Activated CD4-positive, alpha-beta memory T cell treated with anti-CD3 and anti-CD28 coated beads for 36 hours (primary cell): ENCODE results near the gene TMEM115. TPM values are rescaled to one million over a fixed set of nuclear protein-coding genes. Genes with fewer than 3 reads are reported as not detected.

Experiments used
- CTCF ChIA-PET: fragments of 350-600 bp; sonication (Branson Sonifier 250); formaldehyde crosslinking; loops from one replicate; lab custom pipeline; 2021; ENCODE audit warnings: antibody characterized with exemption, inconsistent platforms; lab: Charles Lee
- POLR2A ChIA-PET: fragments of 350-600 bp; sonication (Branson Sonifier 250); formaldehyde crosslinking; loops from one replicate; lab custom pipeline; 2021; ENCODE audit warnings: antibody characterized with exemption; lab: Charles Lee
- DNase-seq: peaks from one replicate; pipeline ENCODE4 v3.0.0-alpha.2; 2020
- H3K27ac Mint-ChIP-seq: one replicate; pipeline ENCODE4 v1.8.0; 2021; ENCODE audit warnings: mixed read lengths
- H3K27me3 Mint-ChIP-seq: one replicate; pipeline ENCODE4 v1.8.0; 2021; ENCODE audit warnings: mixed read lengths
- H3K36me3 Mint-ChIP-seq: one replicate; pipeline ENCODE4 v1.8.0; 2021; ENCODE audit warnings: mixed read lengths
- H3K4me1 Mint-ChIP-seq: one replicate; pipeline ENCODE4 v1.8.0; 2021; ENCODE audit warnings: low read depth, mixed read lengths
- H3K4me3 Mint-ChIP-seq: one replicate; pipeline ENCODE4 v1.8.0; 2021; ENCODE audit warnings: mild to moderate bottlenecking, mixed read lengths
- H3K9me3 Mint-ChIP-seq: one replicate; pipeline ENCODE4 v1.8.0; 2021; ENCODE audit warnings: mixed read lengths
- intact Hi-C: fragments of 100-400 bp; cut with micrococcal nuclease; formaldehyde crosslinking; loops from one replicate; pipeline ENCODE4 v1.15.1; 2023
- total RNA-seq, 2 experiments: library from RNA; stranded (reverse); gene quantifications; one replicate each; pipeline ENCODE4 v1.2.3, GENCODE V29; 2021

Gene TMEM115
- total RNA-seq, 2 experiments from 2014 or later = 16.0 TPM

DNA sequence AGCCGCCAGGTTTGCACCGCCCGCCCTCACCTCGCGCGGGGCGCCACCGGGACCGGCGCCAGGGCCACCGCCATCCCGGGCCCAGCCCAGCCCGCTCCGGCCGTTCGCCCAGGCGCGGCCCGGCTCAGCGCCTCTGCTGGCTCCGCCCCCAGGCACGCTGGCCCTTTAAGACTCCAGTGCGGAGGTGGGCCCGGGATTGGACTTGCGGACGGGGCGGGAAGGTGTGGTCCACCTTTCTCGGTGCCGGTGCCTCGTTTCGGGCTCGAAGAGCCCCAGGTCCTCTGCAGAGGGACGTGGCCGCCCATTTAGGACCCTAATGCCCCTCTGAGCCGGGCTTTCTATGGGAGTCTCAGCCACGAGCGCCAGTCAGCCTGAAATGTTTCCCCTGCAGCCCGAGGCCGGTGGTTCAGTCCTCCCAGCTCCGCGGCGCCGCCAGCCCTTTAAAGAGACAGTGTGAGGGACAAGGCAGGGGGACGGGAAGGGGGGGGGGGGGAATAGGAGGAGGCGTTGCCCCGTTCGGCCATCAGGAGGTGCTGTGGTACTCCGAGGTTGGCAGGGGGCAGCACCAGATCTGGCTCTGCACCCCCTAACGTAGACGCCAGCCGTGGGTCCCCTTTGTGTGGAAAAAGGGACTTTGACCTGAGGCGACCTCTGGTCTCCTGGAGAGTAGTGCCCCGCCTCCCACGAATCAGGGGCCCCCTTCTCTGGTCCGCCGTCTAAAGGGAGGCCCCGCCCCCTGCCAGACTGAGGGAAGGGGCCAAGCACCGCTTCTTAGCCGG is 37.8 kb downstream of the TMEM115 start:
- peak overlapping the region; percentile 77 for H3K4me3 Mint-ChIP-seq
- H3K27ac Mint-ChIP-seq = peak overlapping the region; percentile 86
- no peaks in the 10 kb centered on the region for H3K27me3 Mint-ChIP-seq
- peaks cover 2% of the 10 kb centered on the region for H3K36me3 Mint-ChIP-seq
- intact Hi-C loops = loop anchor here (1.0 kb wide), 2 partner anchors 16 to 22 kb away; partner anchors contain the start of genes HYAL3 and NAA80
- no peaks in the 10 kb centered on the region for H3K9me3 Mint-ChIP-seq
- peak; percentile 88 for DNase-seq
- CTCF ChIA-PET = interaction anchor here (0.5 to 2.2 kb wide), 10 partner anchors 10 to 221 kb away, joined by 3 to 16 read pairs (median 4); partner anchors contain the start of genes GNAI2, HYAL3 and NAA80
- H3K4me1 Mint-ChIP-seq = peaks cover 30% of the 10 kb centered on the region
- POLR2A ChIA-PET = interaction anchor here (0.6 kb wide), 1 partner anchor 12 kb away, joined by 3 read pairs; no protein-coding TSS in a partner anchor

DNA sequence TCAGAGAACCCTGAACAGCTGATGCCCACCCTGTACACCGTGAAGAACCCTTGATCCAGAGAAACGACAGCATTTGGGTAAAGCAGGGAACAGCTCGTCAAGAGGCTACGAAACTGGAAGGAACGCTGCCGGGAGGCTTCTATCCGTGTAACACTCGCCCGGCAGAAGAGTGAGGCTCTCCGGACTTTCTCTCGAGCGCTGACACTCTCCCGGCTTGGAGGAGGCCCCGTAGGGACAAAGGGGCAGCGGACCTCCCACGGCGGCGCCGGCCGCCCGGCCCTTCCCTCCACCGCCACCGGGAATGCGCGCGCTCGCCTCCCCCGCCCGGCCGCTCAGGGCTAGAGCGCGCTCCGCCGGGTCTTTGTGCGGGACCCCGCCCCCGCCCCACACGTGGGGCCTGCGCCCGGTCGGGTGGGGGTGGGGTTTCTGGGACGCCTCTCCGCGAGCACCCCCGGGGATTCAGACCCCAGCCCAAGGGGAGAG is 38.4 kb downstream of the TMEM115 start:
- H3K27me3 Mint-ChIP-seq = no peaks in the 10 kb centered on the region
- no peaks in the 10 kb centered on the region for H3K36me3 Mint-ChIP-seq
- no peaks in the 10 kb centered on the region for H3K9me3 Mint-ChIP-seq
- CTCF ChIA-PET = interaction anchor here (0.5 to 2.2 kb wide), 11 partner anchors 10 to 221 kb away, joined by 3 to 16 read pairs (median 4); partner anchors contain the start of genes HYAL3 and NAA80
- peak overlapping the region; percentile 16 for H3K27ac Mint-ChIP-seq
- peak overlapping the region; percentile 78 for H3K4me3 Mint-ChIP-seq
- peak; percentile 70 for DNase-seq
- H3K4me1 Mint-ChIP-seq = peaks cover 33% of the 10 kb centered on the region
- POLR2A ChIA-PET = interaction anchor here (2.4 kb wide), 1 partner anchor 15 kb away, joined by 7 read pairs; no protein-coding TSS in a partner anchor
- intact Hi-C loops = loop anchor here (1.0 kb wide), 2 partner anchors 16 to 22 kb away; partner anchors contain the start of genes HYAL3 and NAA80

DNA sequence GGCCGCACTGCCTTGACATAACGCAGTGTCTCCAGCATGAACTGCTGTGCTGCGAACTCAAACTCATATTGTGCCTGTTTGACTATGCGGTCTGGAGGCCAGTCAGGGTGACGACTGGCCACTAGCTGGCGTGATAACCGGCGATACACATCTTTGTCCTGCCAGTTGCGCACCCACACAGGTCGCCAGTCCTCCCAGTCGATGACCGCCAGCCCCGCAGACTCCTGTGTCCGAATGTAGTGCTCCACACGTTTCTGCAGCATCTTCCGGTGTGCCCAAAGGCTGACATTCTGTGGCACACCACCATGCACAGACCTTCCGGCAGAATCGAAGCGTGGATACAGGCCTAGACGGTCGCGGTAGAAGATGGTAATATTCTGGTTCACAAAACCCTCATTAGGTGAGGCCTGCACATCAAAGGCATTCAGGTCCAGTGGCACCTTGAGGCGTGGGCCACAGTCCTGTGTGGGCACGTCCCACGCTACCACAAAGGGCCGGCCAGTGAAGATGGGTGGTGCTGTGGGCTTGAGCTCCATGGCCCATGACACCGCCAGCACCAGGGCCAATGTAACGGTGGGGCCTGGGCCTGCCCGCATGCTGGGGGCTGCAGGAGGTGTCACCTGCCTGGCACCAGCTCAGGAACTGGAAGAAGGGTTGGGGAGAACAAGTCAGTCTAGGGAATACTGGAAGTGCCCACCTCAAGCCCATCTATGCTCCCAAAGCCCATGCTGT is 39.3 kb downstream of the TMEM115 start:
- Mint-ChIP-seq H3K4me1 (peaks cover 33% of the 10 kb centered on the region), H3K27ac (no peak overlapping the region), H3K36me3 (no peaks in the 10 kb centered on the region), H3K9me3 (no peaks in the 10 kb centered on the region), H3K4me3 (peak overlapping the region; percentile 78), H3K27me3 (no peaks in the 10 kb centered on the region)
- intact Hi-C loops = no loop called here
- ChIA-PET POLR2A (interaction anchor here (2.4 kb wide), 1 partner anchor 16 kb away, joined by 7 read pairs; no protein-coding TSS in a partner anchor), CTCF (interaction anchor here (1.0 to 2.2 kb wide), 3 partner anchors 21 to 73 kb away, joined by 3 to 16 read pairs (median 3); partner anchors contain the start of genes HYAL3 and NAA80)
- DNase-seq = no peak

DNA sequence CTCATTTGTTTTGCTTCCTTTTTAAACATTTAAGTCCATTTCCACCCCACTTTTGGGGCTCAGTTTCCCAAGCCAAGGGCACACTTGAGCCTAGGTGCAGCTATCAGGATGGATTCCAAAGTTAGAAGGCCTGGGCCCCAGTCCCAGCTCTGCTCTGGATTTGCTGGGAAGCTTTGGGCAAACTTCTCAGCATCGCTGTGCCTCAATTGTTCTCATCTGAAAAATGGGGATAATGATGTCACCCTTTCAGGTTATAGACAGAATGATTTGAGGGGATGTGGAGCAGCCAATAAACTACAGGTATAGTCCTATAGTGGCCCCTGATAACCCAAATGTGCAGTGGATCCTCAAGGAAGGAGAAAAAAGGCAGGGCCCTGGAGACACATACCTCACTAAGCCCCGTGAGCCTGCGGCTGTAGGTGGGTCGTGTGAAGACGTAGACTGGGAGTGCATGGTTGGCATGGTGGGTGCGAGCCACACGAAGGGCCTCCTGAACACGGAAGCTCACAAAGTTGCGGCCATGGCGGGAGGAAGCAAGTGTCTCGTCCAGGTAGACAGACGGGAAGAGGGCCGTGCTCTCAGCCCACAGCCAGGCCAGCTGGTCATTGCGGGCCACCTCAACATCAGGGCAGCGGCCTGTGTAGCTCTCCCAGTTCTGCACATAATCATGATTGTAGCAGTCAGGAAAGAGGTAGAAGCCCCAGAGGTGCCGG is 40.0 kb downstream of the TMEM115 start:
- H3K27ac Mint-ChIP-seq = no peak overlapping the region
- no peak for DNase-seq
- H3K4me3 Mint-ChIP-seq = no peak overlapping the region
- no peaks in the 10 kb centered on the region for H3K36me3 Mint-ChIP-seq
- no peaks in the 10 kb centered on the region for H3K9me3 Mint-ChIP-seq
- no peaks in the 10 kb centered on the region for H3K27me3 Mint-ChIP-seq
- ChIA-PET POLR2A (interaction anchor here (1.4 to 2.4 kb wide), 3 partner anchors 9 to 20 kb away, joined by 4 to 7 read pairs (median 7); partner anchors contain the start of genes HYAL3, NAA80 and TUSC2), CTCF (interaction anchor here (0.6 to 0.7 kb wide), 2 partner anchors 63 to 92 kb away, joined by 3 read pairs; no protein-coding TSS in a partner anchor)
- peaks cover 33% of the 10 kb centered on the region for H3K4me1 Mint-ChIP-seq
- intact Hi-C loops = no loop called here

DNA sequence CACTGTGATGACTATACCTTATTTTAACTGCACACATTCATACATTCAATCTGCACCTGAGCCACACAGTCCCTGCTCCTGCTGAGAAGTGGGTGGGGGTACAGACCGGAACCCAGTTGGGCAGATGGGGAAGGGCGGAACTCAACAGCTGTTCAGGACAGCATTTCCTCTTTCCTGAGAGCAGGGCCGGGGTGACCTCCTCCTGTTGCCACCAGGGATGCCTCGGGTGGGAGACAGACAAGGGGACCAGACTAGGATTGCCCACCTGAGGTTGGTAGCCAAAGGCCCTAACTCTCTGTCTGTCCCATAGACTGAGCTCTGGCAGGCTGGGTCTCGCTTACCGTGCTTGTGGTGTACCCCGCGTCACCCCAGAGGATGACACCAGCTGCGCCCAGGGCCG is 40.7 kb downstream of the TMEM115 start:
- ChIA-PET CTCF (interaction anchor here (0.6 to 0.7 kb wide), 2 partner anchors 62 to 92 kb away, joined by 3 read pairs; no protein-coding TSS in a partner anchor), POLR2A (interaction anchor here (1.4 to 2.4 kb wide), 3 partner anchors 9 to 19 kb away, joined by 4 to 7 read pairs (median 7); partner anchors contain the start of genes HYAL3, NAA80 and TUSC2)
- intact Hi-C loops = no loop called here
- Mint-ChIP-seq H3K4me3 (no peak overlapping the region), H3K27ac (no peak overlapping the region), H3K27me3 (no peaks in the 10 kb centered on the region), H3K36me3 (no peaks in the 10 kb centered on the region), H3K9me3 (no peaks in the 10 kb centered on the region), H3K4me1 (peaks cover 33% of the 10 kb centered on the region)
- no peak for DNase-seq

DNA sequence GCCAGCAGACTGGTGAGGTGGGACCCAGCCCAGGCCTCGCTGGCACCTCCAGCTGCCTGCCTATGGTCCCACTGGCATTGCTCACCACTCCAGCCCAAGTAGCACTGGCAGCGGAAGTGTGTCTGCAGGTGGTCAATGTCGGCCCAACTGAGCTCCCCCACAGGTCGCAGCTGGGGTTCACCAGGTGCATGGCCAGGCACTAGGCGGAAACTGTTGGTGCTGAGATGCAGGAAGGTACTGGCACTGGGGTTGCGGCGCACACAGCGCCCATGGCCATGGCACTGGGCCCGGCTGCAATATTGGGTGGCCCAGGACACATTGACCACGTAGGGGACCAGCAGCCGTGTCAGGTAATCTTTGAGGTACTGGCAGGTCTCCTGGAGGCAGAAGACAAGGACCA is 41.2 kb downstream of the TMEM115 start:
- Mint-ChIP-seq H3K27me3 (no peaks in the 10 kb centered on the region), H3K4me1 (peaks cover 32% of the 10 kb centered on the region), H3K4me3 (no peak overlapping the region), H3K9me3 (no peaks in the 10 kb centered on the region), H3K27ac (no peak overlapping the region), H3K36me3 (no peaks in the 10 kb centered on the region)
- DNase-seq = no peak
- intact Hi-C loops = no loop called here
- ChIA-PET CTCF (interaction anchor here (2.4 kb wide), 1 partner anchor 8 kb away, joined by 8 read pairs; no protein-coding TSS in a partner anchor), POLR2A (interaction anchor here (1.4 to 2.2 kb wide), 2 partner anchors 10 to 18 kb away, joined by 4 to 7 read pairs; partner anchors contain the start of genes HYAL3, NAA80 and TUSC2)

DNA sequence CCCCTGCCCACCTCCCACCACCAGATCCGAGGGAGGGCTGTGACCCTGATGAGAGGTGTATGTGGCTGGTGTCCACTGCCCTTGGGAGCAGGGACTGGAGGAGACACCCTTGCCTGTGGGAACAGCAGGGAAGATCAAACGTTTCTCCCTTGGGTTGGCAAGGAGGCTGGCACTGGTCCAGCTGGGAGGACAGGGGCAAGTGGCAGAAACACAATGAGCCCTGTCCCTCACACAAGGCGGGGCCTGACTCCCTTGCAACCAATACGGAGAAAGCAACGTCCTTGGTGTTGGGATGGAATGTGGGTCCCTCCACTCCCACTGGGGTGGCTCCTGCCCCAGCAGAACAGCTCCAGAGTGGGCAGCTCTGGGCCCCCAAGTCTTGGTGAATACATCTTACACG is 42.0 kb downstream of the TMEM115 start:
- Mint-ChIP-seq H3K27ac (peak overlapping the region; percentile 81), H3K4me3 (no peak overlapping the region), H3K4me1 (peaks cover 29% of the 10 kb centered on the region), H3K9me3 (no peaks in the 10 kb centered on the region), H3K36me3 (no peaks in the 10 kb centered on the region), H3K27me3 (no peaks in the 10 kb centered on the region)
- CTCF ChIA-PET = interaction anchor here (2.4 kb wide), 1 partner anchor 9 kb away, joined by 8 read pairs; no protein-coding TSS in a partner anchor
- intact Hi-C loops = no loop called here
- POLR2A ChIA-PET = interaction anchor here (2.2 kb wide), 1 partner anchor 11 kb away, joined by 7 read pairs; the partner anchor contains the start of gene TUSC2
- no peak for DNase-seq

DNA sequence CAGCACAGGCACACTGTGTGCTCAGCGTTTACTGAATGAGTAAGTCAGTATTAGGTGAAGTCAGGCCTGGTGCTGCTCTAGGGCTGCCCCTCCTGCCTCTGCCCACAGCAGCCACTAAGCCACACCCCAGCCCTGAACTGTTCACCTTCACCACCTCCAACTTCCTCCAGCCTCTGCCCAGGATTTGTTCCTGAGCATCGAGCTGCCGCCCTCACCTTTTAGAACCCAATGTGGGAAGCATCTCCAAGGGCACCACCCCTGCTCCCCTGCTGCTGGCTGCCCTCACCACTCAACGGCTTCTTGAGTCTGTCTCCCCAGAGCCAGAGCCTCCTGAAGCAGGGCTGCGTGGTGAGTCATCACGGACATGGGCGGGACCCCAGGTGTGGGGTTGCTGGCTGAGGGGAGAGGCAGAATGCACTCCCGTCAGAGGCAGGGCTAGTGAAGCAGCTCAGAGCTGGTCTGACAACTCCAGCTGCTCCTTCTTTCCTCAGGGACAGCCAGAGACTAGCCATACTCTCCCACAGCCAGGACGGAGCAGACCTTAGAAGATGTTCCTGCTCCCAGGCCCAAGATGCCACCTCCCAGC is 42.6 kb downstream of the TMEM115 start:
- H3K9me3 Mint-ChIP-seq = no peaks in the 10 kb centered on the region
- H3K27me3 Mint-ChIP-seq = no peaks in the 10 kb centered on the region
- peak overlapping the region; percentile 20 for H3K4me3 Mint-ChIP-seq
- POLR2A ChIA-PET = no interaction called here
- no peaks in the 10 kb centered on the region for H3K36me3 Mint-ChIP-seq
- intact Hi-C loops = loop anchor here (1.0 kb wide), 1 partner anchor 12 kb away; no protein-coding TSS in a partner anchor
- DNase-seq = peak; percentile 82
- CTCF ChIA-PET = interaction anchor here (2.4 kb wide), 1 partner anchor 9 kb away, joined by 8 read pairs; no protein-coding TSS in a partner anchor
- peaks cover 29% of the 10 kb centered on the region for H3K4me1 Mint-ChIP-seq
- peak overlapping the region; percentile 81 for H3K27ac Mint-ChIP-seq

DNA sequence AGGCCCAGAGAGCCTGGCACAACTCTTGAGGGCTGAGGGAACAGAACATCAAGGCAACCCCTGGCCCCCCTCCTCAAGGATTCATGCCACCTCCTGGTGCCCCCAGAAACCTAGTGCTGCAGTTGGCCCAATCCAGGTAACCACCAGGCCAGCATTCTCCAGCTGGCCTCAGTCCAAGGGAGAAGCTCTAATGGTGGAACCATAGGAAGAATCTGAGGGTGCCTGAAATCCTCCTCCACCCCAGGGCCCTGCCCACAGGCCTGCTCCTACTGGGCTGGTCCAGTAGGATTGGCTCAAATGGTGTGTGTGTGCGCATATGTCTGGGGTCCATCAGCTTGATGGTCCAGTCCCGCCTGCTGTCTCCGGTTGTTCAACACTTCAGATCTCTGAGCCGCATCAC is 44.5 kb downstream of the TMEM115 start:
- no peaks in the 10 kb centered on the region for H3K9me3 Mint-ChIP-seq
- peaks cover 22% of the 10 kb centered on the region for H3K4me1 Mint-ChIP-seq
- CTCF ChIA-PET = interaction anchor here (1.0 to 2.5 kb wide), 3 partner anchors 10 to 40 kb away, joined by 3 to 13 read pairs (median 3); partner anchors contain the start of gene LSMEM2
- H3K27me3 Mint-ChIP-seq = no peaks in the 10 kb centered on the region
- H3K36me3 Mint-ChIP-seq = peaks cover 3% of the 10 kb centered on the region
- H3K27ac Mint-ChIP-seq = no peak overlapping the region
- intact Hi-C loops = no loop called here
- DNase-seq = no peak
- POLR2A ChIA-PET = interaction anchor here (1.3 to 1.4 kb wide), 2 partner anchors 15 to 22 kb away, joined by 4 to 5 read pairs; partner anchors contain the start of genes HYAL3 and NAA80
- no peak overlapping the region for H3K4me3 Mint-ChIP-seq

DNA sequence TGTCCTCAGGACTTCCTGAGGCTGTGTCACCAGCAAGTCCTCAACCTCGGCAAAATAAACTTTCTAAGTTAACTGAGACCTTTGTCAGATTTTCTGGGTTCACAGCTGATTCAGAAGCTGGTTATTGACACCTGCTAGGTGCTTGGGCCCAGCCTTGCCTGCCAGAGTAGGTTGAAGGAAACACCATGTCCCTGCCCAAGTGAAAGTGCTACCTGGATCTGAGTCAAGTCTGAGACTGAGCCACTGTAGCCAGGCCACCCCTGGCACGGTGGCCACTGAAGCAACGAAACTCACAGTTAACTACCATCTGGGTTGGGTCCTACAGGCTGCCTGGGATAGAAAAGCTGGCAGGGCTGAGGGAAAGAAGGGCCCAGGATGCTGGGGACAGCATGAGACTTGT is 45.0 kb downstream of the TMEM115 start:
- Mint-ChIP-seq H3K27me3 (no peaks in the 10 kb centered on the region), H3K4me3 (no peak overlapping the region), H3K36me3 (peaks cover 3% of the 10 kb centered on the region), H3K27ac (no peak overlapping the region), H3K4me1 (peaks cover 18% of the 10 kb centered on the region), H3K9me3 (no peaks in the 10 kb centered on the region)
- ChIA-PET CTCF (interaction anchor here (2.5 kb wide), 1 partner anchor 10 kb away, joined by 13 read pairs; no protein-coding TSS in a partner anchor), POLR2A (interaction anchor here (1.3 to 1.4 kb wide), 2 partner anchors 15 to 23 kb away, joined by 4 to 5 read pairs; partner anchors contain the start of genes HYAL3 and NAA80)
- intact Hi-C loops = no loop called here
- DNase-seq = no peak
